Right kidney (tissue), 1 donor: ENCODE data around the gene SLC15A1.

Experiments
- DNase-seq: peaks from one replicate; pipeline ENCODE4 v3.0.0-alpha.2; 2016

The SLC15A1 gene

GRCh38 chr13:98751861-98752466 is 508 bp downstream of the SLC15A1 start:
- DNase-seq = peak; percentile 75

- DNase-seq = no peak
These were observed 1.1 kb downstream of the SLC15A1 start for GRCh38 chr13:98751367-98751782.

- no peak for DNase-seq
These were observed 3.0 kb downstream of the SLC15A1 start for GRCh38 chr13:98749501-98749900.

- no peak for DNase-seq
These were observed 5.5 kb downstream of the SLC15A1 start for GRCh38 chr13:98746968-98747367.

- DNase-seq = no peak
These were observed 9.1 kb downstream of the SLC15A1 start for GRCh38 chr13:98743377-98743776.

GRCh38 chr13:98742961-98743360 is 9.5 kb downstream of the SLC15A1 start:
- DNase-seq = no peak

- no peak for DNase-seq
These were observed 10.6 kb downstream of the SLC15A1 start for GRCh38 chr13:98741741-98742435.

GRCh38 chr13:98740131-98740530 is 12.3 kb downstream of the SLC15A1 start:
- no peak for DNase-seq

- DNase-seq = no peak
These were observed 13.5 kb downstream of the SLC15A1 start for GRCh38 chr13:98738993-98739392.

GRCh38 chr13:98738213-98738612 is 14.3 kb downstream of the SLC15A1 start:
- DNase-seq = no peak

- DNase-seq = no peak
These were observed 20.5 kb downstream of the SLC15A1 start for GRCh38 chr13:98731925-98732324.

- DNase-seq = no peak
These were observed 21.4 kb downstream of the SLC15A1 start for GRCh38 chr13:98731038-98731437.

GRCh38 chr13:98730441-98730840 is 22.0 kb downstream of the SLC15A1 start:
- DNase-seq = no peak

- no peak for DNase-seq
These were observed 22.8 kb downstream of the SLC15A1 start for GRCh38 chr13:98729658-98730057.

GRCh38 chr13:98722958-98723357 is 29.5 kb downstream of the SLC15A1 start:
- DNase-seq = no peak

- DNase-seq = no peak
These were observed 30.5 kb downstream of the SLC15A1 start for GRCh38 chr13:98721825-98722510.

GRCh38 chr13:98719527-98720250 is 32.8 kb downstream of the SLC15A1 start:
- no peak for DNase-seq

GRCh38 chr13:98717891-98718290 is 34.6 kb downstream of the SLC15A1 start:
- no peak for DNase-seq

GRCh38 chr13:98717256-98717655 is 35.2 kb downstream of the SLC15A1 start:
- DNase-seq = no peak

- DNase-seq = no peak
These were observed 42.0 kb downstream of the SLC15A1 start for GRCh38 chr13:98710521-98710920.

- DNase-seq = no peak
These were observed 45.0 kb downstream of the SLC15A1 start for GRCh38 chr13:98707281-98707999.

- DNase-seq = no peak
These were observed 45.9 kb downstream of the SLC15A1 start for GRCh38 chr13:98706446-98707110.
